ENCODE measurements around the gene KCNH1. TPM values are rescaled to one million over a fixed set of nuclear protein-coding genes. Genes with fewer than 3 reads are reported as not detected.

The KCNH1 gene, protein sequence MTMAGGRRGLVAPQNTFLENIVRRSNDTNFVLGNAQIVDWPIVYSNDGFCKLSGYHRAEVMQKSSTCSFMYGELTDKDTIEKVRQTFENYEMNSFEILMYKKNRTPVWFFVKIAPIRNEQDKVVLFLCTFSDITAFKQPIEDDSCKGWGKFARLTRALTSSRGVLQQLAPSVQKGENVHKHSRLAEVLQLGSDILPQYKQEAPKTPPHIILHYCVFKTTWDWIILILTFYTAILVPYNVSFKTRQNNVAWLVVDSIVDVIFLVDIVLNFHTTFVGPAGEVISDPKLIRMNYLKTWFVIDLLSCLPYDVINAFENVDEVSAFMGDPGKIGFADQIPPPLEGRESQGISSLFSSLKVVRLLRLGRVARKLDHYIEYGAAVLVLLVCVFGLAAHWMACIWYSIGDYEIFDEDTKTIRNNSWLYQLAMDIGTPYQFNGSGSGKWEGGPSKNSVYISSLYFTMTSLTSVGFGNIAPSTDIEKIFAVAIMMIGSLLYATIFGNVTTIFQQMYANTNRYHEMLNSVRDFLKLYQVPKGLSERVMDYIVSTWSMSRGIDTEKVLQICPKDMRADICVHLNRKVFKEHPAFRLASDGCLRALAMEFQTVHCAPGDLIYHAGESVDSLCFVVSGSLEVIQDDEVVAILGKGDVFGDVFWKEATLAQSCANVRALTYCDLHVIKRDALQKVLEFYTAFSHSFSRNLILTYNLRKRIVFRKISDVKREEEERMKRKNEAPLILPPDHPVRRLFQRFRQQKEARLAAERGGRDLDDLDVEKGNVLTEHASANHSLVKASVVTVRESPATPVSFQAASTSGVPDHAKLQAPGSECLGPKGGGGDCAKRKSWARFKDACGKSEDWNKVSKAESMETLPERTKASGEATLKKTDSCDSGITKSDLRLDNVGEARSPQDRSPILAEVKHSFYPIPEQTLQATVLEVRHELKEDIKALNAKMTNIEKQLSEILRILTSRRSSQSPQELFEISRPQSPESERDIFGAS
- total RNA-seq (2022; extraction: Qiagen RNA extraction; ENCODE audit: low read depth) = 2.5 to 3.6 TPM (median 3.0 TPM) in 5 replicates

DNA sequence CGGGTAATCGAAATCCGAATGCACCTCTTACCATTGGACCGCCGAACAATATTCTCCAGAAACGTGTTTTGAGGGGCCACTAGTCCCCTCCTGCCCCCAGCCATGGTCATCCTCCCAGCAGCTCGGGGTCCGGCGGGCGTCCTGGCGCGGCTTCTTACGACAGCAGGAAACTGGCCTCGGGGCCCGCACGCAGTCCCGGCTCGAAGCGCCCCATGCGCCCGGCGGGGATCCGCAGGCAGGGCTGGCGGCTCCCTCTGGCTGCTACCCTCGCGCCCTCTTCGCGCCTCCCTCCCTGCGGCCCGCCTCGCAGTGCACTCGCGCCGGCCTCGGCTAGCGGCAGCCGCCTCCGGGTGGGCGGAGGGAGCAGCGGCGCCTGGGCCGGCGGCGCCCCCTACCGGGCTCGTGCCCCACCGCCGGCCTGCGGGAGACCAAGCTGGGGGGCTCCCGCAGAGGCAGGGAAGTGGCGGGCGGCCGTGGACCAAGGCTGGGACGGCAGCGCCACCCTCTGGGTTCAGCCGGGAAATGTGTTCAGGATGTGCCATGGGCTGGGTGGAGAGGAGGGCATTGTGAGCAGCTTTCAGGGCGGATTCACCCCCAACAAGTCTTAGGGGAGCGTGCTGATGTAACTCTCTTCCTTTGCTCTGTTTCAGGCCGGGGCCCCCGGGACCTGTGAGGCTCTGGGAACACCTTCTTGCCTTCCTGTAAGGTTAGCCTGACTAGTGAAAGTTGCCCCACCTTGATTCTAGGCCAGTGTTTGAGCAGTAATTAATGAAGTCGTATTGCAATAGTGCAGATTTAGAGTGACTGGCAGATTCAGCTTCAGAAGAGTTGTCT, at the start of gene KCNH1:
Gene KCNH1 (minus strand): TSS at position 313 of the 834 bp plus-strand sequence. CDS start 203 bp downstream, at position 110.

Other genes starting within 250 kb of the KCNH1 start
- gene RCOR3, start 125.2 kb upstream of the KCNH1 start, total RNA-seq (2022; extraction: Qiagen RNA extraction; ENCODE audit: low read depth) = 20.1 to 22.5 TPM (median 21.5 TPM) in 5 replicates
- 6.4 to 8.7 TPM (median 7.4 TPM) in 5 replicates for gene TRAF5, start 192.7 kb upstream of the KCNH1 start, total RNA-seq (2022; extraction: Qiagen RNA extraction; ENCODE audit: low read depth)

Data from A549 treated with CpdA at 1 μM for 4 hours (cell line).